ENCODE results near the gene NDUFS6.

The NDUFS6 gene

DNA sequence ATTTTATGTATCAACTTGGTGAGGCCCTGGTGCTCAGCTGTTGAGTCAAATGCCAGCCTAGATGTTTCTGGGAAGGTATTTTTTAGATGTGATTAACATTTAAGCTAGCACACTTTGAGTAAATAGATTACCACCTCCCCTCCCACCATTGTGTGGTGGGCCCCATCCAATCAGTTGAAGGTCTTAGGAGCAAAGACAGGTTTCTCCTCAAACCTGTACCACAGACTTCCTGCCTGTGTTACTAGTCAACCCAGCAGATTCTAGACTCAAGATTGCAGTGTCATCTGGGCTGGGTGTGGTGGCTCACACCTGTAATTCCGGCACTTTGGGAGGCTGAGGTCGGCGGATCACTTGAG, 35.3 kb upstream of the NDUFS6 start:
- no peak for DNase-seq

- DNase-seq, result no peak
Observed at GRCh38 chr5:1767524-1768282, 33.5 kb upstream of the NDUFS6 start.

DNA sequence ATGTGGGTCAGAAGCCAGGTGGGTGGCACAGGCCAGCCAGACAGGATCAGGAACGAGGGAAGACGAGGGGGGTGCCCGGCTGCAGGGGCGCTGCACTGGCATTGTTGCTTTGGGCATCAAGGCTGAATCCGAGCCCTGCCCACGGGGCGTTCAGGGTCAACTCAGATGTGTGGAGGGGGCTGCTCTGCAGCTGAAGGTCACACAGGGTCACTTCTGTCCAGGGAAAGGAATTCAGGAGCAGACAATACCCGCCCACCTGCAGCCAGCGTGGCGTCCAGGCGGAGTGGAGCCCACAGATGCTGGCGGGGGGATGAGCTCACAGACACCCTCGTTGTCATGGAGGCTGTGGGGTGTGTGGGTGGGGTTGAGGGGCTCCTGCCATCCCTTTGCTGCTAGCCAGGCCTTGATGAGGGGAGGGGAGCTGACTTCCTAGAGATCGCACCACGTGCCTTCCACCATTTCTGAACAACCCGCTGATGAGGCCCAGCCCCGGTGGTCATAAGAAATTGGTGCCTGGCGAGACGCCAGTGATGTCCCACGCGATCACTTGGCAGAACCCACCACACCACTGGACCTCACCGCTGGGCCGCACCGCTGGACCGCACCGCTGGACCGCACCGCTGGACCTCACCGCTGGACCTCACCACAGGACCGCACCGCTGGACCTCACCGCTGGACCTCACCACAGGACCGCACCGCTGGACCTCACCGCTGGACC, 32.8 kb upstream of the NDUFS6 start:
- no peak for DNase-seq

GRCh38 chr5:1769017-1769640, 32.1 kb upstream of the NDUFS6 start:
- no peak for DNase-seq

DNA sequence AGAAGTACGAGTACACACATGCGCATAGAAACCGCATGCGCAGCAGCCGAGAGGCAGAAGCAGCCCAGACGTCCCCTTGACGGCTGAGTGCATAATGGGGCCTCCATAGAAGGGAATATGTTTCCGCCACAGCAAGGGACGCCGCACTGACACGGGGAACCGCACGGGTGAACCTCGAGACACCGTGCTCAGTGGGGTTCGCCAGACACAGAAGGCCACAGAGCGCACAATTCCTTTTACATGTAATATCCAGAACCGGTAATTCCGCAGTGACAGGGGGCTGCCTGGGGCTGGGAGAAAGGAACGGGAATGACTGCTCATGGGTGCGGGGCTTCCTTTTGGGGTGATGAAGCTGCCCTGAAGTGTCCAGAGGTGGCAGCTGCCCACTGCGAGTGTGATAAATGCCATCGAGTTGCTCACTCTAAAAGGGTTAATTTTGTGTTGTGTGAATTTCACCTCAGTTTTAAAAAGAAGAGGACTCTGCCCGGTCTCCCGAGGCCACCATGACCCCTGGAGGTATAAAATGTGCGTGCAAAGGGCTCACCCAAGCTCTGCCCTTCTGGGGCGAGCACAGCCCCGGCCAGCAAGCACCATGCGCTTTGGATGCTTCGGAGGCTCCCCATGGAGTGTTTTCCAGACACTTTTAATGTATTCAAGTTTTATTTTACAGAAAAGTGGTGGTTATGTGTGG, 31.3 kb upstream of the NDUFS6 start:
- no peak for DNase-seq

DNA sequence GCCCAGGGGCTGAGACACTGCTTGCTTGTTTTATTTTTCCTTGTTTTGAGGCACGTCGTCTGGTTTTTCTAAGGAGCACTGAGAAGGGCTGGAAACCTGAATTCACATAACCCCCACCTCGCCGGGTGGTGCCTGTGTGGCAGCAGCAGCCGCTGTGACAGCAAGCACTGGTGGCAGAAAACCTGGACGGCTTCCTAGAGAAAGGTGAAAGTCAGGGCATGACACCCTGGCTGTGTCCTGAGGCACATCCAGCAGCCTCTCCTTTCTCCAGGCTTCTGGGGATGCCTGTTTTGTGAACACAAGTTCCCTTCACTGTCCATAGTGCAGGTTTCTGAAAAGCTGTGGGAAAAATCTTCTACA, 30.8 kb upstream of the NDUFS6 start:
- DNase-seq, result no peak

DNA sequence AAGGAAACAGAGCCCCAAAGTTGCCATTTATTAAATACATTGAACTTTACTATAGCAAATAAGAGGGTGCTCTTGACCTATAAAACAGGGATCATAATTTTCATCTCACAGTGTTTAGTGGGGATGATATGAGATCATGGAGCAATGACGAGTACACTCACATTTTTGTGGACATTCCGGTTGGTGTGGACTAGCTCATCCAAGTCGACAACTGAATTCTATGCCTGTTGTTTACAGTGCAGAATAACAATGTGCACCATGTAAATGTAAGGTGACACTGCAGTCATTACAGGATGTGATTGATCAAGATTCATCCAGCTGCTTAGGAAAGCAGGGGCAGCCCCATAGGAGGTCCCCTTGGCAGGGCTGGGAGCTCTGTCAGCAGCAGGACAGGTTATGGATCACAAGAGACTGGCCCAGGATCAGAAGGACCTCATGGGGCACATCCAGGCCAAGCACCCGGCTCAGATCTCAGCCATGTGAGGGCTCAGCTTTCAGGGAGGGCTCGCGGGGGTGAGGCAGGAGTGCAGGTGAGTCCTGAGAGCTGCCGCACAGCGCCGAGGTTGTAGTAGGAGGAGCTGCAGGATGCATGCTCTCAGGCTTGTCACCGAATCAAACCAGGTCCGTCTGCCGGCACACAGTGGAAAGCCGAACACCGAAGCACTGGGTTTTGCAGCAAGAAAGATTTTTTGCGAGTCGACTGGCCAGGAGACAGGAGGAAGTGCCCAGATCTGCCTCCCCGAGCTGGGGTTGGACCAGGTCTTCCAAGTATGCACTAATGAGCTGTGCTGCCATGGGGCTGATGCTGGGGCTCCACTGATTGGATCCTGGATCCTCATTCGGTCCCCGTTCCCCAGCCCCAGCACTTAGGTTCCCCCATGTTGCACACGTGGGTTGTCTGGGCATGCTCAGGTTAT, 29.8 kb upstream of the NDUFS6 start:
- DNase-seq, result no peak

- no peak for DNase-seq
Observed at GRCh38 chr5:1772634-1773033, 28.6 kb upstream of the NDUFS6 start.

DNA sequence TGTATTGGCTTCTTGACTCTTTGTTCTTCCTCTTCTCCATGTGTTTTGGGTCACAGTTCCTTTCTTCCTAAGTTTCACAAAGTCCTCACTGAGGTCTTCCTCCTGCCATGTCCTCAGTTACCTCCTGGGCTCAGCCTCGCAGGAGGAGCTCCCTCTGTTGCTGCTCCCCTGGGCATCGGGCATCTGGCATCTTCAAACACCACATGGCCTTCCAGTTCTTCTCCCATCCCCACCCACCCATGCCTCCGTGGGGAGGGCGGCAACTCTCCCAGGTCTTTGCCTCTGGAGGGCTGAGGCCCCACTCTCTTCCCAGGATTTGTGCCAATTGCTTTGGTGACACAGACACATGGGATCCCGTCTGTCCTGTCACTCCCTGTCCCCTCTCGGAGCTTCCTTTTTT, 24.4 kb upstream of the NDUFS6 start:
- no peak for DNase-seq

- DNase-seq, result no peak
Observed at GRCh38 chr5:1777281-1778137, 23.7 kb upstream of the NDUFS6 start.

DNA sequence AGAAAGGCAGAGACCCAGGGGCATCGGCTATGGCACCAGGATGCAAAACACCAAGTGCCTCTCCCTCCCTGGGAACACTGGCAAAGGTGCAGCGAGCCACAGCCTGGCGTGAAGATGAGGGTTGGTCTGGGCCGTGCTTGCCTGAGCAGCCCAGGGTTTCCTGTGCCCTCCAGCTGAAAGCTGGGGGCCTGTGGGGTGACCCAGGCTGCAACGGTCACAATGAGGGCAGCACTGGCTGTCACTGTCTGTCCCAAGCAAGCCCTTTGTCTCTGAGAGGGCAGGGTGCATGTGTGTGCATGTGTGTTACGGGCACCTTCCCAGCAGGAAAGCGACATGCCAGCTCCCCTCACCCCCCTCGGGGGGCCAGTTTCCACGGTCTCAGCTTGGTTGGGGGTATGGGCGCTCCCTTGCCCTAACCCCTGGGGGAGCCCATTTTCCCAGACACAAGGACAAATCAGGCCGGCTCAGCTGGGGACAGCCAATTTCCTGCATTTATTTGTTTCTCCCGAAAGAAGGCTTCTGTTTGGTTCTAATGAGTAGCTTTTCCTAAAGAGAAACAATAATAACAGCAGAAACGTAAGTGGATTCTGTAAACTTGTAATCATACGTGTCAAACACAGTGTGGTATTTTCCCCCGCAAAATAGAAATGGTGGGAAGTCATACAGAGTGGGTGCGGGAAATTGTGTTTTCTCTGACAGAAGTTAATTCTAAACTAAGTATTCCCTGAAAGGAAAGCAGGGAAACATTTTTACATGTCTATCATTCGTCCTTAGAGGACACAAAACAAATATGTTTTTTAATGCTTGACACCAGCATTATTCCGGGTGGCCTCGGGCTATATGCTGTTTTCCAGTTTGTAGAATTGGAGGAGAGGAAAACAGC, 22.8 kb upstream of the NDUFS6 start:
- no peak for DNase-seq

GRCh38 chr5:1779021-1779680, 22.1 kb upstream of the NDUFS6 start:
- DNase-seq, result no peak

GRCh38 chr5:1779782-1780613, 21.2 kb upstream of the NDUFS6 start:
- no peak for DNase-seq

DNA sequence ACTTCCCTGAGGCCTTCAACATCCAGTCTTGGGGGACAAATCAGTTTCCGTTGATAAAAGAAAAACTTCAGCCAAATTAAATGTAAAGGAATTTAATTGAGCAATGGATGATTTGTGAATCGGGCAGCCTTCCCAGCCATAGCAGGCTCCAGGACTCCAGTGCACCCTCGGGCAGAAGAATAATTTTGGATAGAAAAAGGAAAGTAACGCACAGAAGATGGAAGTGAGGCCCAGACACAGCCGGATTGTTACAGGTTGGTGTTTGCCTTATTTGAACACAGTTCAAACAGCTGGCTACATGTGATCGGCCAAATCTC, 20.6 kb upstream of the NDUFS6 start:
- no peak for DNase-seq

- DNase-seq, result no peak
Observed at GRCh38 chr5:1781107-1781506, 20.1 kb upstream of the NDUFS6 start.

DNA sequence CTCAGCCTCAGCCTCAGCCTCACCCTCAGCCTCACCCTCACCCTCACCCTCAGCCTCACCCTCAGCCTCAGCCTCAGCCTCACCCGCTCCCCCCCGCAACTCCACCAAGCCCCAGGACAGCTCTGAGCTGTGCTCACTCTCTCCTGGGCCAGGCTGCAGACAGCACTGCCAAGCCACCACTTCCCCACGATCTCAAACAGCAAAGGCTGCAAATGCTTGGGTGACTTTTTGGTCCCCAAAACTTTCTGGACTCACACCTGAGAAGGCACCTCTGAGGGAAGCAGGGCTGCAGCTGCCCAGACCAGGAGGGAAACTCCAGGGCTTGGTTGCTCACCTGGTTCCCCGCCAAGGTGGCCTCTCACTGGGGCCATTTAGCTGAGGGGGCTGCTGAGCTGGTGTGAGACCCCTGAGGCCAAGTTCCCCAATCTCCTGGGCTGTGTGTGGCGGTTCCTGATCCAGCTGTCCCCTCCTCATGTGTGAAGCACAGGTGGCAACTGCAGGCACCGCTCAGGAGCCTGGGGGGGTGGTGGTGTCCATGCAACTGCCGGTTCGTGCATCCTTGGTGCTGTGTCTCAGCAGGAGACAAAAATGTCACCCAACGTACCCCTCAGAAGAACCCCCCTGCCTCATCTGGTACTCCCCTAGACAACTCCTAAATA, 19.4 kb upstream of the NDUFS6 start:
- no peak for DNase-seq

DNA sequence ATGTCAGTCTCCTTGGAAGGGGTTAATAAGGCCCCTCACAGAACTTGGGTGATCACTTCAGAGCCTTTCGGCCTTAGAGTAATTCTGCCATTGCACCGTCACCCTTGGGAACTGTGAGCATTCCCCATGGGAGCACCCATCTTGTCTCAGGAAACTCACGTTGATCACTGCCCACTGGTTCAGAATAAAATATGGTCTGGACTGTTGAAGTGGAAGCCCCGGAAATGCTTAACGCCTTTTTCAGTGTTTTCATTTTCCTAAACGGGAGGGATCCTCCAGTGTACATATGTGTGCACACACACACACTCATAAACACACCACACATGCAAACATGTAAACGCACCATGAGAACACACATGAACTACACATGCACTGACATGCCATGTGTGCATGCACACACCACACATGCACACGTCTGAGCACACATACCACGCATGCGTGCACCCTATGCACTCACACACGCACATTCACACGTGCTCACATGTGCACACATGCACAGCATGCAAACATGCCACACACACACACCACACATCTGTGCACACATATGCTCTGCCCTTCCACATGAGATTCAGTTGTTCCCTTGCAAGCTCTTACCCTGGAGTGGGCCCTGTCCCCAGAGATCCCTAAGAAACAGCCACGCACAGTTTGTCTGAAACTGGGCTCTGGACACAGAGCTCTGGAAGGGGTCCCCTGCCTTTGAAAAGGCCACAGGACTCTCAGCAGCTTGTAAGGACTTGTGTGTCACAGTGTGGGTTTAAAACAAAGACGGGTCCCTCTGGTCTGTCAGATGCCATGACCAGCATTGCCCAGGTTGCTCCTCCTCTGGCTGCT, 18.6 kb upstream of the NDUFS6 start:
- no peak for DNase-seq

GRCh38 chr5:1783216-1783554, 18.0 kb upstream of the NDUFS6 start:
- no peak for DNase-seq

Data from stimulated activated CD4-positive, alpha-beta T cell treated with anti-CD3 and anti-CD28 coated beads, Interleukin-2, amount 100 ng/mL, for 48 hours (primary cell).